GM18502 (cell line): ENCODE results near the gene PRSS8.

Experiments used
- ATAC-seq: cut with Tn5 transposase; IDR thresholded peaks from one replicate; pipeline ENCODE4 v1.9.1; 2021; ENCODE audit warnings: mild to moderate bottlenecking; ENCODE audit not compliant: unreplicated experiment, poor library complexity

The PRSS8 gene

DNA sequence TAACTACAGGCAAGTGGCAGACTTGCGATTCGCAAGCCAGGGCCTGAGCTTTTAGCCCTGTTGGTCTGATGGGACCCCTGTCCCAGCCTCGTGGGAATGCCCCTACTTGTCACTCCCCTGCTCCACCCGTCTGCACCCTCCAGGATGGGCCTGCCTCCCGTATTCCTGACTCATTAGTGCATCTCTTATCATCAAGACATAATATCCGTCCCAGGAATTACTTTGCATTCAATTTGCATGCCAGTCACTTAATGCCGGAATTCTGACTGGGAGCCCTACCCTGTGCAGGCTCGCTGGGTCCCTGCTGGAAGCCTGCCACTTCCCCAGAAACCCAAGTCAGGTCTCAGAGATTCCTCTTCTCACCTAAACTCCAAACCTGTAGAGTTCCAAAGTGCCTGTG is 50.1 kb downstream of the PRSS8 start:
- ATAC-seq, result no peak

DNA sequence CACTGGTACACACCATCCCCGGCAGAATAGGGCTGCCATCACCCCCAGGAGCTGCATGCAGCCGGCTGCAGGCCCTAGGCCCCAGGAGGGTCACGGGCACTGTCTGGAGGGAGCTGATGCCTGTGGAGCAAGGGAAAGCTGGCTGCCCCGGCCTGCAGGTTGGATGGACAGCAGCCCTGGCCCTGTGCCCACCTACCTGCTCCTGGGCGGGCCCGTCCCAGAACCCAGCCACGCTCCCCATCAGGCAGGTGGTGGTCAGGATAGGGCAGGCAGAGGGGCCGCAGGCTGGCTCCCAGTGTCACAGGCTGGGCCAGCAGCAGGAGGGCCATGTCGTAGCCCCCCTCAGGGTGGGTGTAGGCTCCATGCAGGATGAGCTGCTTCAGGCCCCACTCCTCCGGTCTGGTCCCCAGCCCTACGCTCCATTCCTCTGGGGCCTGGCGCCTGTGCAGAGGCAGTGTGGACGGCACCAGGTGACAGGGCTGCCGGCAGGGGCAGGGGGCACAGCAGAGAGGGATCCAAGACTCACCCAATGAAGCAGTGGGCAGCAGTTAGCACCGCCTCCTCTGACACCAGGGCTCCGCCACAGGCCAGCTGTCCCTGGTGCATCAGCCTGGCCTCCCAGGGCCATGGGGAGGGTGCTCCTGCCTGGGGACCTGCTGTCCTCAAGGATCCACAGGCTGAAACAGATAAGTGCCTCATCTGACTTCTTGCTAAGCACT is 50.8 kb downstream of the PRSS8 start:
- no peak for ATAC-seq

DNA sequence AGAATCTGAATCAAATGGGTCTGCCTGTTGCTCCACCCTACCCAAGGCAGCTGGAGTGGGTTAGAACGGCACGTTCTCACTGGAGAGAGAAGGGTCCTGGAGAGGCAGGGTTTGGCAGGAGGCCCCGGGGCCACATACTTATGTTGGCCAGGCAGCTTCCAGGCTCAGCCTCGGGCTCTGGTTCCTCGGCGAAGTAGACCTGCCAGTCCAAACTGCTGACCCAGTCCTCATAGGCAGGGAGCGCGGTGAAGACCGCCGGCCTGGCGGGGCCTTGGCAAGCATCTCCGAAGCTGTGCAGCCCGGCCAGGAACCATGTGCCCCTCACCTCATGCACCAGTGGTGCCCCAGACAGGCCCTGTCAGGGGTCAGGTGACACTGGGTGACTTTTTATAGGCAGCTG is 51.5 kb downstream of the PRSS8 start:
- no peak for ATAC-seq

DNA sequence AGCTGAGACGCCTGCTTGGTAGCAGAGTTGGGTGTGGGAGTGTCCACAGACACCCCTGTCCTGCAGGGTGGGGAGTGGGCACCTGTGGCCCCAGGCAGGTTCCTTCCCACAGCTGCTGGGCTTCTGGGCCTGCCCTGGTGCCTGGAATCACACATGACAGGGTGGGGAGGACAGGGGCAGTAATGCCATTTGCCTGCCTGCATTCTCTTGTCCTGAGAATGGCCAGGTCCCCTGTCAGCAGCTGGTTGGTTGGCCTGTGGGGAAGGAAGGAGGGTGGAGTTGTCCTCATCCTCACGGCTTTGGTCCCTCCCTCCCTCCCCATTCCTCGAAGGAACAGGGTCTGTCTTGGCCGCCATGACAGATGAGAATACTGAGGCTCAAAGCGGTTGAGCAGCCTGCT is 52.0 kb downstream of the PRSS8 start:
- ATAC-seq, result no peak

DNA sequence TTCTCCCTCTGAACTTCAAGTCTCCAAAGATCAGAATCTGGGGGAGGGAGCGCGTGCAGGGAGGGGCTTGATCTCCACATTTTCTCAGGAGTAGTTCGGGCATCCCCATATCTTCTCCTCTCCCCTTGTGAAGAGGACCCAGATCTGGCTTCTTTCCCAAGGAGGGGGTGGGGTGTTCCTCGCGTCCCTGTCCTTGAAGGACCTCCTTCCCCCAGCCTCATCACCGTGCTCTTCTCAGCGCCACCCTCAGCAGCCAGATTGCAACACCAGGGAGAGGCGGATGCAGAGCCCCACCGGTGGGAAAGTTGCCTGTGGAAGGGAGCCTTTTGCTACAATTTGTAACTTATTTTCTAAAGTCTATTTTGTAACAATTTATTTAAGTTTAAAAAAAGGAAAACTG is 52.4 kb downstream of the PRSS8 start:
- no peak for ATAC-seq

DNA sequence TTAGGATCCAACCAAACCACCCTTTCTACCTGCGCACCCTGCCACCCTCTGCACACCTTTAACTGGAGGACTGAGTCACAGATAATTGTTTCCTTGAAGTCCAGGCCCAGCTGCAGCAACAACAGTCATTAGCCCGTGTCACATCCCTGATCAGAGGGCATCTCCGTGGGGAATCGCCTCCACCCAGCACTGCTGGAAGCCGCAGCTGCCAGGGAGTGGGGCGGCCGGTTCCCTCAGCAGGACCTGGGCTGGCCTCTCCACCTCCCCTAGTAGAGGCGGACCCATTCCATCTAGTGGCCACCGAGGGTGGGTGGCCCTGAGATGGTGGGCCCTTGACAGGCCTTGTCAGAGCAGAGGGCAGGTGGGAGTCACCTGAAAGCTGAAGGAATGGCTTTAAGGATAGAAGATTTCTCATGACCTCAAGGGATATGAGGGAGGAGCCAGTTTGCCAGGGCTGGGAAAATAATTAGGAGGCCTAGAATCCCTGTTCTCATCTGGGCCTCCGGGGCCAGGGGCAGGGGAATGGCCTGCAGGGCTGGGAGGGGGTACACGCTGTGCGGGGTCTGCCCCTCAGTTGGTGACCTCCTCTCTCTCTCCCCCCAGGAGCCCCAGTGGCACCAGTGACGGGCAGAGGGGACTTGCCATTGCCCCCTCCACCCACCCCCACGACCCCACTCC is 53.0 kb downstream of the PRSS8 start:
- no peak for ATAC-seq
